COLO829 (cell line): Measurements from ENCODE around the gene DSG1.
"Not testable (repeated sequence)": the region's sequence is repeated elsewhere in the genome, so short reads cannot be mapped to it uniquely, and the experiment has no call there.

ENCODE experiments used
- DNase-seq: peaks from one replicate; pipeline ENCODE4 v3.0.0; 2012; ENCODE audit warnings: low spot score

DSG1 gene

DNA sequence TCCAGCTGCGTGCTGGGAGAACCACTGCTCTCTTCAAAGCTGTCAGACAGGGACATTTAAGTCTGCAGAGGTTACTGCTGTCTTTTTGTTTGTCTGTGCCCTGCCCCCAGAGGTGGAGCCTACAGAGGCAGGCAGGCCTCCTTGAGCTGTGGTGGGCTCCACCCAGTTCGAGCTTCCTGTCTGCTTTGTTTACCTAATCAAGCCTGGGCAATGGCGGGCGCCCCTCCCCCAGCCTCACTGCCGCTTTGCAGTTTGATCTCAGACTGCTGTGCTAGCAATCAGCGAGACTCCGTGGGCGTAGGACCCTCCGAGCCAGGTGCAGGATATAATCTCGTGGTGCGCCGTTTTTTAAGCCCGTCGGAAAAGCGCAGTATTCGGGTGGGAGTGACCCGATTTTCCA lies 35.4 kb downstream of the DSG1 start:
- DNase-seq: not testable (repeated sequence)

DNA sequence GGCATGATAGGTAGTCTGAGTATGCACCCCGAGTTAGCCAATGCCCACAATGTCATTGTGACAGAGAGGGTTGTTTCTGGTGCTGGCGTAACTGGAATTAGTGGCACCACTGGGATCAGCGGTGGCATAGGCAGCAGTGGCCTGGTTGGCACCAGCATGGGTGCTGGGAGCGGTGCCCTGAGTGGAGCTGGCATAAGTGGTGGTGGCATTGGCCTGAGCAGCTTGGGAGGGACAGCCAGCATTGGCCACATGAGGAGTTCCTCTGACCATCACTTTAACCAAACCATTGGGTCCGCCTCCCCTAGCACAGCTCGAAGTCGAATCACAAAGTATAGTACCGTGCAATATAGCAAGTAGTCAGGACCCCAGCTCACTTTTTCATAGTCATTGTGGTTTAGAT lies 37.0 kb downstream of the DSG1 start:
- no peak for DNase-seq

DNA sequence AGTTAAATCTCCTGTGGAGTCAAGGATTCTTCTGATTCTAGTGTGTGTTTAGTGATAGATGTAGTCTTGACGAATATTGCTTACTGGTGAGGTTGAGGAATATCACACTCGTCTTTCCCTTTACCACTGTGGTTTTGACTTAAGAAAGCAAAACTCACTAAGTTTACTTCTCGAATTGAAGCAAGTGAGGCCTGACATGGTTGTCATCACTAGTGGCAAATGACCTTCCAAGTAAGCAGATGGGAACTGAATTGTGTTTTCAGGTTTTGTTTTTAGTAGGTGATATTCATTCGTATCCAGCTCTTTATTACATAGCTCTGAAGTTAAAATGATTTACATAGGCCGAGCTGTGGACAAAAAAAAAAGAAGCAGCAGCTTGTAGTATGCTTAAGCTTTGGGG lies 38.1 kb downstream of the DSG1 start:
- DNase-seq: no peak

DNA sequence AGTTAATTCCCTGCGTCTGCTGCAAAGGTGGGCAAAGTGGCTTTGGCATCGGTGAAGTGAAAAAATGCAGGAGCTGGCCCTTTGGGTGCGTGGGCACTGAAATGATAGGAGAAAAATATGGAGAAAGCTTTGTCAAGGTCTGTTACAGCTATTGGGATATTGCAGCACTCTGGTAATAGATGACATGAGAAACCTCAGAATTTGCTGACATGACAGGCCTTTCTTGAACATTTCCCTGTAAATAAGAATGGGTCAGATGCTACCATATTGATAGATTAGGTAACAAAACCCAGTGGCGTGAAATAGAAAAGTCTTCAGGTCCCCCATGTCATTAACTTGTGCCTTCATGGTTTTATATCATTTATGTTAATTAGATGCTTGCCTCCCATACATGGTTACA lies 46.2 kb downstream of the DSG1 start:
- no peak for DNase-seq

DNA sequence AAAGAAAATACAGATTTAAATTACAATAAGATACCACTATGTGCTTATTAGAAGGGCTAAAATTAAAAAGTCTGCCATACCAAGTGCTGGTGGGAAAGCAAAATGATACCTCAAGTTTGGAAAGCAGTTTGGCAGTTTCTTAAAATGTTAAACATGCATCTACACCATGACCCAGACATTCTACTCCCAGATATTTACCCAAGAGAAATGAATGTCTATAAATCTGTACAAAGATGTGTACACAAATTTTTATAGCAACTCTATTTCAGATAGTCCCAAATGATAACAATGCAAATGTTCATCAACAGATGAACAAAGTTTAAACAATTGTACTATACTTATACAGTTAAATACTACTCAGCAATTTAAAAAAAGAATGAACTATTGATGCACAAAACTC lies 51.5 kb downstream of the DSG1 start:
- no peak for DNase-seq

DNA sequence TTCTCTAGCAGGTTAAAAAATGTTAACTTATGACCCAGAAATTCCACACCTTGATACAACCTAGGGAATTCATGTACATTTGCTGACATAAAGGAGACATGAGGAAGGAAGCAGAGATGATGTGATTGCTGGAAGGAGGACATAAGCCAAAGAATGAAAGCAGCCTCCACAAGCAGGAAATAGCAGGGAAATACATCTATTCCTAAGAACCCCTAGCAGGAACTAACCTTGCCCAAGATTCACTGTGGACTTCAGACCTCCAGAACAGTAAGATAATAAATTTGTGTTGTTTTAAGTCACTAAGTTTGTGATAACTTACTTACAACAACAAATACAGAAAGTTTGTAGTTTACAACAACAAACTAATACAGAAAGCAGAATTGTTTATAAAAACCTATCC lies 54.0 kb downstream of the DSG1 start:
- no peak for DNase-seq

DNA sequence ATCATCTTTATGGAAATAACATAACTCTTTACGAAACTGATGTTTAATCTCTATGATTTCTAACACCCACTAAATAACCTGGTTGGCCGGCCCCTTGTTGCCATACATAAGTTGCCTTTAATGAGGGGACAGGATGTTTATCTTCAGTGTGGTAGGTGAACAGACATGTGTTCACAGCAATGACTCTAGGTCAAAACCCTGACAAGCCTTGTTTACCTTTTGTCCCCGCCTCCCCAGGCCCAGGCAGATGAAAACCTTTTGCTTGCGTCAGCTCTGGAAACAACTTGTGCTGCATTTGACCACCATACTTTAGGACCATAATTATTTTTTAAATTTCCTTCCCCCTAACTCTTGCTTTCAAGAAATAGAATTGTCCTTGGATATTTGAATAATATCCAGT lies 55.7 kb downstream of the DSG1 start:
- no peak for DNase-seq

DNA sequence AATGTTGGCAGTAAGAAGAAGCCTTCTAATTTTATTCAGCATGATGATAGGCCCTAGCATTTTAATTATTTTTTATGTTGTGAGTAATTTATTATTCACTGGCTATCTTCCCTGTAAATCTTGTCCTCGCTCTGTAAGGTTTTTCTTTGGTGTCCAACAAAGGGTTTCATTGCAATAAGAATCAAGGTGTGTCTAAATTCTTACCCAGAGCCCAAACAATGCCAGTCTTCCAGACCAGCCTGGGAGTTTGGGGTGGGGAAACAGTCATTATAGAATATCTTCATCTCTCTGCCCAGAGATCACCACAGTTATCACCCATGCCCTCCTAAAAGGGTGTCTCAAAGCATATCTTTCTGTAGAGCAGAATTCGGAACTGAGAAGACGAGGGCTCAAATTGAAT lies 58.5 kb downstream of the DSG1 start, which contains the start of gene DSG4:
Gene DSG4 (plus strand): TSS at position 301 of the 400 bp plus-strand sequence. CDS start 135 bp downstream, outside the sequence.
- DNase-seq: no peak

DNA sequence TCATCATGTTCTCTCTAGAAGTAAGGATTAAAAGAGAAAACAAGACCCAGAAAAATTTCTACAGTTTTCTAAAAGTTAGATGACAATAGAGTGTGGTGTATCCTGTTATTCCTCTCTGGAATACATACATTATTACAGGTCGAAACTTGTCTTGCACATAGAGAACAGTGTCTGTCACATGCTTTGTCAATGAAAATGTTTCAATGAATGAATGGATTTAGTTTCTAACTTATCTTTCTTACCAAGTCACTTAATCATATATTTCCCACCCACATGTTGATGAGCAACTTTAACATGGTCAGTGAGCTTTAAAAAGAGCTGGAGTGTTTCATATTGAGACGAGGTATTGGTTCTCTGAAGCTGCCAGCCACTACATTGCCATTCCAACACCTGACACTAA lies 63.0 kb downstream of the DSG1 start:
- no peak for DNase-seq

DNA sequence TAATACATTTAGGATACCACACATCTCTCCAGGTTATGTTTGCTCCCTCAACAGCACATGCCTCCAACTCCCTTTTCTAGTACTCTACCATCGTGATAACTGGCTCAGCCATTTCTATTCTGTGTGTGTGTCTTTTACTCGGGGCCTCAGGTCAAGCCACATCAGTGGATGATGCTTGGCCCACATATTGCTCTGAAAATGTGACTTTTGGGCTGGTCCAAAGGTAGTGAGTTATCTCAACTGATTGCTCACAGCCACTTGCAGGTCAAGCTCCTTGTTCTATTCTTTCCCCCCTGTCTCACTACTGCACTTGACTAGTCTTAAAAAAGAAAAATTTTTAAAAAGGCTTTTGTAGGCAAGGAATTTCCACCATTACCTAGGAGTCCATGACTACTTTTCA lies 64.1 kb downstream of the DSG1 start:
- DNase-seq: no peak

DNA sequence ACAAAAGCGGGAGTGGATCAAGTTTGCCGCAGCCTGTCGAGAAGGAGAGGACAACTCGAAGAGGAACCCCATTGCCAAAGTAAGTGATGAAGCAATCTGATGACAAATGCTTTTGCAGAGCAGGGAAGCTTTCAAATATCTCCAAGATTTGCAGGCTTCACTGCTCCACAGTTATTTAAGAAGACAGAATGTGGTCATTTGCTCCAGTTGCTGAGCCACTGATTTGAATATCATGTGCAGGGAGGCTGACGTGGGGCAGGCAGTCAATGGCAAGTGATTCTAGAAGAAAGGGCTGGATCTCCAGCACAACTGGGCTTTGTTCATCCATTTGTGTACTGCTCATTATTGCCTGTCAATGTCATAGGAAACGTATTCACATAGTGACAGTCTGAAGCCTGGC lies 68.8 kb downstream of the DSG1 start:
- no peak for DNase-seq

DNA sequence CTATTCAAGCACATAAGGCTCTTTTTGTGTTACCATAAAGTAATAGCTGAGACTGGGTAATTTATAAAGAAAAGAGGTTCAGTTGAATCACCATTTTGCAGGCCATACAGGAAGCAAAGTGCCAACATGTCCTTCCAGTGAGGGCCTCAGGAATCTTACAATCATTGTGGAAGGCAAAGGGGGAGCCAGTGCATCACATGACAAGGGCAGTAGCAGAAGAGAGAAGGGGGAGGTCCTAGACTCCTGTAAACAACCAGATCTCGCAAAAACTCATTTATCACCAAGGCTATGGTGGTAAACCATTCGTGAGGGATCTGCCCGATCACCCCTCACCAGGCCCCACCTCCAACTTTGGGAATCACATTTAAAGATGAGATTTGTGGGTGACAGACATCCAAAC lies 75.3 kb downstream of the DSG1 start:
- DNase-seq: no peak

DNA sequence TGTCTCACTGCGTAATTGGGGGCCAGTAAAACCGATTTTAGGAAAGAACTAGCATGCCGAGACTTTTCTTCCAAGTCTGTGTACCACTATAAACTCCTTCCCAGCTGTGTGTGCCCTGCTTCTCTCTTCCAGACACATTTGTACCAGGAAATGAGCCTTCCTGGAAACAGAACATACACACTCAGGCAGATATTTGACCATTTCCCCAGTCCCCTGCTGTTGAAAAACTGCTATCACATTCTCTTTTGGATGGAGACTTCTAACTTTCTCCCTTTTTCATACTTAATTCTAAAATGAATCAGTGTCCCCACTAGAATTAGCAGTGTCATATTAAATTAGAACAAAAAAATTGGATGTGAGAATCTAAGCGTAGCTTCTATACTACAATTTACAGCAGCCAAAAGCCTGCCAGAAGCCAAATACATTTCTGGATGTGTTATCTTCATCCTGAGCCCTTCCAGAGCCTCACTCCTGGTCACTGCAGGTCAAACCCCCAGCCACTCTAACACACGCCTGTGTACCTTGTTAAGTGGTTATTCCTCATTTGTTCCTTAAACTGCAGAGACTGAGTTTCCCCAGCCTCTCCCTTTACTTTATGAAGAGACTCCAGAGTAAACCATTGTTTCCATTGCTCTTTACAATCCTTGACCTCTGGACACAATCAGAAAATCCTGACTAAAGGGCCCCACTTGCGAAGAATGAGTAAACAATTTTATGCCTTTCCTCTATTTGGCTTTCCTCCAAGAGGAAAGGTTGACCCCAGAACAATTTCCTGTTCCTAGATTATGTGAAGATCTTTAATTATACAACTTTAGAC lies 79.0 kb downstream of the DSG1 start:
- no peak for DNase-seq

DNA sequence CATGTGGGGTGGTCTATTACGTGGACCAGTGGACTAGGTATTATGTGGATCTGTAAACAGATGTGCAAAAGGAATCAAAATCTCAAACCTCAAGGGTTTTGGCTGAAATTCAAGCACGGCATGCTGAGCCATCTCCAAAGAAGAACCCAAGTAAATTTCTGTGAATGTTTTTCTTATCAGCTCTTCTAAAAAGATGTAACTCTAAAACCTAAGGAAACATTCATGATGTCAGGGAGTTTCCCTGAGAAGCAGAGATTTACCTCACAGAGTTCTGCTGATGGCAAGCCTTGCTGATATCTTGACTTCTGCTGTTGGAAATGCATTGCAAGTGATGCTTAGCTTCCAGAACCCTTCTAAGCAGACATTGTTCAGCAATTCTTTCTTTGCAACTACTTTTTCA lies 80.2 kb downstream of the DSG1 start:
- DNase-seq: no peak

DNA sequence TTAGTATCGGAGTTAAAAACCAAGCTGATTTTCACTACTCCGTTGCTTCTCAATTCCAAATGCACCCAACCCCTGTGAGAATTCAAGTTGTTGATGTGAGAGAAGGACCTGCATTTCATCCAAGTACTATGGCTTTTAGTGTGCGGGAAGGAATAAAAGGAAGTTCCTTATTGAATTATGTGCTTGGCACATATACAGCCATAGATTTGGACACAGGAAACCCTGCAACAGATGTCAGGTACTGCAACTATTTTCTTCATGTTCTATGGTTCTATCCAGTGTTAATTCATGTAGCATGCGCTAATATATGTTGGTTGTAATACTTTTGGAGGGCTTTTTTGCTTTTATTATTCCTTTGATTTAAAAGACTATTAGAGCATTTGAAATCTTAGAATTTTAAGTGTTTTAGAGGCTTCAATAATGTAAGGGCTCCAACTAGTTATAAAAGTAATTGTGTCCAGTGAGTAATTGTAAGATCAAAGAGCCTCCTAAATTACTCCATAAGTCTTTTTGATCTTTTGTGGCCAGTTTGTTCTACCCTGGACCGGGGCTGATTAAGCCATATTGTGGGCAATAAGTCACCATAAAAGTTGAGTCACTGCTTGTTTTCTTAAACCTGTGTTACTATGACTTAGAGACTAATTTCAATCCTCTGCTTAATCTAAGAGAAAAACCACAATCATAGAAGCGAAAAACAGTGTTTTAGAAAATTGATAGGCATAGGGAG lies 81.5 kb downstream of the DSG1 start:
- no peak for DNase-seq

DNA sequence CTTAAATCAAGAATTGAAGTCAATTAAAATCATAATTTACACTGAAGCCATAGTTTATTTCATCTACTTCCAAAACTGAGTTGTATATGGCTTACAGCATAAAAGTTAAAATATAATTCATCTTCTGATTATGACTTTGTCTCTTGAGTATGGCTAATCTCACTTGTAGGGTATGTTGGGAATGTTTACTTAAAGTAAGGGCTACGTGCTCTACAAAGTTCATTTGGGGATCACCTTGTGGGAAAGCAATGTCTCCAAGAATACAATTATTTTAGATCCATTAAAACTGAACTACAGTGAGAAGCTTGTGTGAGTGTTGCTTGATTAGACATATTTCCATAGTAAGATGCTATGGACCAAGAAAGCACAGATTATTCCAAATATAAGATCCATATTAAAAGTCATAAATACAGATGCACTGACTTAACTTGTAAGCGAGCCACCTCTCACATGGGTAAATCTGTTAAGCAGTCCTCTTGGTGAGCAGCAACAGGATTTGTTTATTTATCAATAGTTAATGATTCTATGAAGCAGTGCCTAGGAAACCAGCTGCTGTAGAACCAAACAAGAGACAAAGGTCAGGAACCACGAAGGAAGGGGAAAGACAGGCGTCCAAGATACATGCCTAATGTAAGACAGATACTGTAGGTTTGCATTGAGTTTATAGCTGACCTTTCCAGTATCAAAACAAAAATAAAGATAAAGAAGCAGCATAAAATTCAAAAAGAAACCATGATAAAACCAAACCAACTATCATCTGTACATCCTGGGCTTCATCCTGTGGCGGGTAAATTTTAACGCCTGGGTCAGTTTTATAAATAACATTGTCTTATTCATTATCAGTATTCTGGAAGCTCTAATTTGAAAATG lies 83.4 kb downstream of the DSG1 start:
- no peak for DNase-seq

DNA sequence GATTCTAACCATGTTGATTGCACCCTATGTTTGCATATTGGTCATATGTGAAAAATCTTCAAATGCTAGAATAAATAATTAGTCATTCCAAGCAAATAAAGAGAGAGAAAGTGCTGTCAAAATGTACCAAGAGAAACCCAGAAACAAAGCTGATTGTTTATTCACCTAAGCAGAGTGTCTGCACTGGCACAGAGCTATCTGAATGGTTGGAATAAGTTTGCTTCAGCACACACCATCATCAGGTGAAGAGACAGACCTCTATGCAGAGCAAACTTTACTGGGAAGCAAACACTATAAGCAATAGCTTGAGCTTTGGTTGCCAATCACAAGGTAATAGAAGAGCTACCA lies 84.0 kb downstream of the DSG1 start:
- no peak for DNase-seq

DNA sequence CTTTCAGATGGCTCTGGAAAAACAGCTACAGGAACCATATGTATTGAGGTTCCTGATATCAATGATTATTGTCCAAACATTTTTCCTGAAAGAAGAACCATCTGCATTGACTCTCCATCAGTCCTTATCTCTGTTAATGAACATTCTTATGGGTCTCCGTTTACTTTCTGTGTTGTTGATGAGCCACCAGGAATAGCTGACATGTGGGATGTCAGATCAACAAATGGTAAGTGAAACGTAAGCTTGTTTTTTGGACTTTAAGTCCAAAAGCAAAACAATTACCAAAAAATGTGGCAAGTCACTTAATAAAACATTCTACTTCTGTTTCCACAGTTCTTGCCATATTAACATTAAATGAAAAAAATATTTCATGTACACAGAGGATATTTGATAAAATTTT lies 85.4 kb downstream of the DSG1 start:
- DNase-seq: no peak
